Colonic mucosa (tissue), 4 donors: ENCODE data around the gene CARS1. TPM values are rescaled to one million over a fixed set of nuclear protein-coding genes. Genes with fewer than 3 reads are reported as not detected.

Source experiments
- DNase-seq: peaks from one replicate; pipeline ENCODE4 v3.0.0-alpha.2; 2020
- H3K27ac ChIP-seq: fragments of 200-600 bp; one replicate; pipeline ENCODE4 v1.8.0; 2021
- H3K27me3 ChIP-seq: fragments of 200-600 bp; one replicate; pipeline ENCODE4 v1.8.0; 2021
- H3K36me3 ChIP-seq: fragments of 200-600 bp; one replicate; pipeline ENCODE4 v1.8.0; 2021
- H3K4me1 ChIP-seq: fragments of 200-600 bp; one replicate; pipeline ENCODE4 v1.8.0; 2021; ENCODE audit warnings: mild to moderate bottlenecking
- H3K4me3 ChIP-seq: fragments of 200-600 bp; one replicate; pipeline ENCODE4 v1.8.0; 2021
- H3K9ac ChIP-seq, 2 donors: one replicate each; pipeline ENCODE4 v1.7.0; 2013; ENCODE audit warnings: control low read depth in 2 of 2, low read depth in 2 of 2, low read length in 2 of 2
- H3K9me3 ChIP-seq: fragments of 200-600 bp; one replicate; pipeline ENCODE4 v1.8.0; 2021
- intact Hi-C: fragments of 100-400 bp; cut with DNase I; formaldehyde crosslinking; loops from one replicate; pipeline ENCODE4 v1.14.1; 2022
- total RNA-seq, 2 donors: library from RNA; stranded (reverse); fragmentation: NEBNext Ultra II Directional in 1 of 2; extraction: Animal tissue kit (Norgen Biotek cat#: 25700) in 1 of 2; gene quantifications; one replicate each; pipeline ENCODE4 v1.2.1, GENCODE V29; 2021
- TF ChIP-seq, protein P1 (sequence below): fragments of 200-600 bp; IDR thresholded peaks from one replicate; pipeline ENCODE4 v1.8.0; 2022; ENCODE audit warnings: antibody characterized with exemption, mild to moderate bottlenecking
- donor health status: healthy.
- donor health status: DM: no; HTN: no; CAD: no.
- donor health status: DM: no; HTN: no; CAD: no.

CARS1 gene
- total RNA-seq, 2 donors from 2014 or later, result 48.4 to 74.3 TPM

GRCh38 chr11:2968341-2968900, 88.8 kb downstream of the CARS1 start:
- H3K4me1 ChIP-seq, result no peaks in the 10 kb centered on the region
- peaks cover 22% of the 10 kb centered on the region for H3K36me3 ChIP-seq
- no peak overlapping the region for H3K4me3 ChIP-seq
- H3K9ac ChIP-seq, result no peak overlapping the region
- intact Hi-C loops, result no loop called here
- H3K27ac ChIP-seq, result no peak overlapping the region
- TF ChIP-seq, protein P1, sequence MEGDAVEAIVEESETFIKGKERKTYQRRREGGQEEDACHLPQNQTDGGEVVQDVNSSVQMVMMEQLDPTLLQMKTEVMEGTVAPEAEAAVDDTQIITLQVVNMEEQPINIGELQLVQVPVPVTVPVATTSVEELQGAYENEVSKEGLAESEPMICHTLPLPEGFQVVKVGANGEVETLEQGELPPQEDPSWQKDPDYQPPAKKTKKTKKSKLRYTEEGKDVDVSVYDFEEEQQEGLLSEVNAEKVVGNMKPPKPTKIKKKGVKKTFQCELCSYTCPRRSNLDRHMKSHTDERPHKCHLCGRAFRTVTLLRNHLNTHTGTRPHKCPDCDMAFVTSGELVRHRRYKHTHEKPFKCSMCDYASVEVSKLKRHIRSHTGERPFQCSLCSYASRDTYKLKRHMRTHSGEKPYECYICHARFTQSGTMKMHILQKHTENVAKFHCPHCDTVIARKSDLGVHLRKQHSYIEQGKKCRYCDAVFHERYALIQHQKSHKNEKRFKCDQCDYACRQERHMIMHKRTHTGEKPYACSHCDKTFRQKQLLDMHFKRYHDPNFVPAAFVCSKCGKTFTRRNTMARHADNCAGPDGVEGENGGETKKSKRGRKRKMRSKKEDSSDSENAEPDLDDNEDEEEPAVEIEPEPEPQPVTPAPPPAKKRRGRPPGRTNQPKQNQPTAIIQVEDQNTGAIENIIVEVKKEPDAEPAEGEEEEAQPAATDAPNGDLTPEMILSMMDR, result no peak
- H3K27me3 ChIP-seq, result no peaks in the 10 kb centered on the region
- H3K9me3 ChIP-seq, result no peaks in the 10 kb centered on the region
- no peak for DNase-seq

GRCh38 chr11:2964782-2965181, 92.4 kb downstream of the CARS1 start:
- DNase-seq, result no peak
- intact Hi-C loops, result no loop called here
- H3K9ac ChIP-seq, result no peak overlapping the region
- H3K4me1 ChIP-seq, result no peaks in the 10 kb centered on the region
- no peak overlapping the region for H3K27ac ChIP-seq
- TF ChIP-seq, protein P1, result no peak
- no peaks in the 10 kb centered on the region for H3K27me3 ChIP-seq
- no peak overlapping the region for H3K4me3 ChIP-seq
- H3K9me3 ChIP-seq, result no peaks in the 10 kb centered on the region
- H3K36me3 ChIP-seq, result peaks cover 17% of the 10 kb centered on the region

GRCh38 chr11:2963761-2964160, 93.5 kb downstream of the CARS1 start:
- DNase-seq, result no peak
- TF ChIP-seq, protein P1, result no peak
- Histone ChIP-seq H3K27ac (no peak overlapping the region), H3K4me3 (no peak overlapping the region), H3K9ac (no peak overlapping the region), H3K4me1 (no peaks in the 10 kb centered on the region), H3K27me3 (no peaks in the 10 kb centered on the region), H3K36me3 (peaks cover 17% of the 10 kb centered on the region), H3K9me3 (no peaks in the 10 kb centered on the region)
- intact Hi-C loops, result no loop called here

- no peak overlapping the region for H3K27ac ChIP-seq
- DNase-seq, result no peak
- H3K4me3 ChIP-seq, result no peak overlapping the region
- TF ChIP-seq, protein P1, result no peak
- no peaks in the 10 kb centered on the region for H3K9me3 ChIP-seq
- no peak overlapping the region for H3K9ac ChIP-seq
- H3K36me3 ChIP-seq, result peaks cover 14% of the 10 kb centered on the region
- H3K4me1 ChIP-seq, result no peaks in the 10 kb centered on the region
- intact Hi-C loops, result no loop called here
- no peaks in the 10 kb centered on the region for H3K27me3 ChIP-seq
These were observed 94.0 kb downstream of the CARS1 start for GRCh38 chr11:2963112-2963754.

DNA sequence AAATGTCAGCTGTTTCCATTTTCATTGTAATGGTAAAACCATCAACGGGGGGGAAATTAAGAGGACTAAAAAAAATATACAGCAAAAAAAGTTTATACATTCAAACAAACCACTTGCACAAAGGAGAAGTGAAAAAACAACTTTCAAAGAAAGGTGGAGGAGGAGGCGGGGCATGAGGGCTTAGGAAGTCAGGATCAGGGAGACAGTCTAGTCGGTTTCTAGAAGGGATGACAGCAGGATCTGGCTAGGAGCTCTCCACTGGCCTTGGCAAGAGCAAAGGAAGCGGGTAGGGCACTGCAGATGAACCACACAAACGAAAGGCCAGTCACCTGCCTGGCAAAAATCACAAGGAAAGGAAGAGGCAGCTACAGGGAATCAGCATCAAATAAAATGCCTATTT, 96.1 kb downstream of the CARS1 start:
- Histone ChIP-seq H3K4me3 (no peak overlapping the region), H3K4me1 (no peaks in the 10 kb centered on the region), H3K9ac (no peak overlapping the region), H3K9me3 (no peaks in the 10 kb centered on the region), H3K36me3 (peaks cover 11% of the 10 kb centered on the region), H3K27me3 (no peaks in the 10 kb centered on the region), H3K27ac (no peak overlapping the region)
- no peak for DNase-seq
- intact Hi-C loops, result no loop called here
- TF ChIP-seq, protein P1, result no peak
